Measurements from ENCODE around the gene TMEM260. TPM values are rescaled to one million over a fixed set of nuclear protein-coding genes. Genes with fewer than 3 reads are reported as not detected.

Gene TMEM260
- 7.2 and 11.9 TPM in 2 replicates for total RNA-seq

GRCh38 chr14:56579345-56580220 is at the start of gene TMEM260:
TSS of gene TMEM260 (plus strand) at chr14:56579798. CDS start at chr14:56579915, 117 bp downstream.

Other genes starting within 250 kb of the TMEM260 start
- not detected in 2 replicates for gene OTX2, start 230.7 kb downstream of the TMEM260 start, total RNA-seq

All from mesangial cell (primary cell).